HEK293T (cell line): Measurements from ENCODE around the gene LMAN2.

Source experiments
- CTCF ChIA-PET: fragments of 350-600 bp; formaldehyde crosslinking; extraction: SDS; loops from one replicate; lab custom pipeline; 2021; ENCODE audit warnings: antibody characterized with exemption, inconsistent platforms; lab: Yijun Ruan, JAX
- POLR2A ChIA-PET: fragments of 350-600 bp; formaldehyde crosslinking; extraction: SDS; loops from one replicate; lab custom pipeline; 2020; ENCODE audit warnings: antibody characterized with exemption, inconsistent platforms; lab: Yijun Ruan, JAX
- DNase-seq: peaks from one replicate; pipeline ENCODE4 v3.0.0; 2012; ENCODE audit warnings: mixed read lengths; ENCODE audit errors: extremely low spot score
- ARNT ChIP-seq: fragments of 450-650 bp; IDR thresholded peaks from 2 replicates; pipeline ENCODE4 v1.6.1; 2017; ENCODE audit warnings: mild to moderate bottlenecking
- BHLHE40 ChIP-seq: fragments of 450-650 bp; IDR thresholded peaks from 2 replicates; pipeline ENCODE4 v1.6.1; 2016; ENCODE audit warnings: mild to moderate bottlenecking, moderate library complexity, borderline replicate concordance
- CTBP1 ChIP-seq: fragments of 450-650 bp; IDR thresholded peaks from 2 replicates; pipeline ENCODE4 v1.6.1; 2016; ENCODE audit warnings: borderline replicate concordance
- ELF4 ChIP-seq: fragments of 450-650 bp; IDR thresholded peaks from 2 replicates; pipeline ENCODE4 v1.6.1; 2017; ENCODE audit warnings: antibody characterized with exemption
- FOXA1 ChIP-seq: fragments of 450-650 bp; IDR thresholded peaks from 2 replicates; pipeline ENCODE4 v1.6.1; 2016; ENCODE audit warnings: mild to moderate bottlenecking
- FOXK2 ChIP-seq: fragments of 450-650 bp; IDR thresholded peaks from 2 replicates; pipeline ENCODE4 v1.6.1; 2016; ENCODE audit warnings: mild to moderate bottlenecking
- FOXM1 ChIP-seq: fragments of 450-650 bp; IDR thresholded peaks from 2 replicates; pipeline ENCODE4 v1.6.1; 2017; ENCODE audit warnings: mild to moderate bottlenecking, borderline replicate concordance
- HDGF ChIP-seq: fragments of 450-650 bp; IDR thresholded peaks from 2 replicates; pipeline ENCODE4 v1.6.1; 2017; ENCODE audit warnings: antibody characterized with exemption, borderline replicate concordance
- L3MBTL2 ChIP-seq: fragments of 450-650 bp; conservative IDR thresholded peaks from 2 replicates; pipeline ENCODE4 v1.6.1; 2016; ENCODE audit warnings: mild to moderate bottlenecking
- LEF1 ChIP-seq: fragments of 450-650 bp; IDR thresholded peaks from 2 replicates; pipeline ENCODE4 v1.6.1; 2017; ENCODE audit warnings: mild to moderate bottlenecking, borderline replicate concordance
- NFRKB ChIP-seq: fragments of 450-650 bp; IDR thresholded peaks from 2 replicates; pipeline ENCODE4 v1.6.1; 2016; ENCODE audit warnings: mild to moderate bottlenecking, moderate library complexity
- SP1 ChIP-seq: fragments of 450-650 bp; IDR thresholded peaks from 2 replicates; pipeline ENCODE4 v1.6.1; 2017
- SUZ12 ChIP-seq: fragments of 450-650 bp; IDR thresholded peaks from 2 replicates; pipeline ENCODE4 v1.6.1; 2016; ENCODE audit warnings: mild to moderate bottlenecking
- TARDBP ChIP-seq: fragments of 450-650 bp; IDR thresholded peaks from 2 replicates; pipeline ENCODE4 v1.6.1; 2016
- ZNF384 ChIP-seq: fragments of 450-650 bp; IDR thresholded peaks from 2 replicates; pipeline ENCODE4 v1.6.1; 2016
- TF ChIP-seq, protein P1 (sequence below): fragments of 450-650 bp; IDR thresholded peaks from 2 replicates; pipeline ENCODE4 v1.6.1; 2016

The LMAN2 gene

DNA sequence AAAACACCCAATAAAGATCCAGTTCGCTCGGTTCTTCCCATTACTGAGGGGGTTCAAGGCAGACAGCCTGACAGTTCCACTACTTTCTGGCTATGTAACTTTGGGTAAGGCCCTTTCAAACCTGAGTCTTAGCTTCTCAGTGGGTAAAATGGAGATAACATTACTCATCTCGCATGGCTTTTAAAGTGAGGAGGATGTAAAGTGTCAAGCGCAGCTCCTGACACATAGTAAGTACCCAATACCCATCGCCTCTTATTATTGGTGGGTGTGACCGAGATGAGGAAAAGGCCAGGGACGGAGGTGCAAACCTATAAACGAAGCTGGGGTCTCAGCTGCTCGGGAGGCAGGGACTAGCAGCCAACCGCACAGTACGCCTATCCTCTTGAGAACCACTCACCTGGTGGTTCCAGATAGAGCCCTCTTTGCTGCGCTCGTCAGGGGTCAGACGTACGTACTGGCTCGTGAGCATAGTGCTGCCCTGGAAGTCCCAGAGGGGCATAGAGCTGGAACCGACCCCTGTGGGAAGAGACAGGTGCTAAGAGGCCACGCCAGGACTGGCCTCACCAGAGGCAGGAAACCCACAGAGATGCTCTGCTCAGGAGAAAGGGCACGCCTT lies 584 bp downstream of the LMAN2 start:
- CTCF ChIA-PET = interaction anchor here (0.8 to 1.6 kb wide), 4 partner anchors 9 to 41 kb away, joined by 3 to 5 read pairs (median 4); no protein-coding TSS in a partner anchor
- POLR2A ChIA-PET = interaction anchor here (0.7 to 4.2 kb wide), 15 partner anchors 9 to 104 kb away, joined by 3 to 42 read pairs (median 6); partner anchors contain the start of gene GRK6
- TF ChIP-seq, protein P1, sequence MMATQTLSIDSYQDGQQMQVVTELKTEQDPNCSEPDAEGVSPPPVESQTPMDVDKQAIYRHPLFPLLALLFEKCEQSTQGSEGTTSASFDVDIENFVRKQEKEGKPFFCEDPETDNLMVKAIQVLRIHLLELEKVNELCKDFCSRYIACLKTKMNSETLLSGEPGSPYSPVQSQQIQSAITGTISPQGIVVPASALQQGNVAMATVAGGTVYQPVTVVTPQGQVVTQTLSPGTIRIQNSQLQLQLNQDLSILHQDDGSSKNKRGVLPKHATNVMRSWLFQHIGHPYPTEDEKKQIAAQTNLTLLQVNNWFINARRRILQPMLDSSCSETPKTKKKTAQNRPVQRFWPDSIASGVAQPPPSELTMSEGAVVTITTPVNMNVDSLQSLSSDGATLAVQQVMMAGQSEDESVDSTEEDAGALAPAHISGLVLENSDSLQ = no peak
- TF ChIP-seq FOXA1 (no peak), ARNT (no peak), CTBP1 (no peak), BHLHE40 (no peak), ZNF384 (no peak), L3MBTL2 (no peak), HDGF (no peak), NFRKB (no peak), FOXM1 (no peak), SP1 (no peak), LEF1 (no peak), FOXK2 (no peak), SUZ12 (no peak), TARDBP (no peak), ELF4 (no peak)
- peak; percentile 37 for DNase-seq

DNA sequence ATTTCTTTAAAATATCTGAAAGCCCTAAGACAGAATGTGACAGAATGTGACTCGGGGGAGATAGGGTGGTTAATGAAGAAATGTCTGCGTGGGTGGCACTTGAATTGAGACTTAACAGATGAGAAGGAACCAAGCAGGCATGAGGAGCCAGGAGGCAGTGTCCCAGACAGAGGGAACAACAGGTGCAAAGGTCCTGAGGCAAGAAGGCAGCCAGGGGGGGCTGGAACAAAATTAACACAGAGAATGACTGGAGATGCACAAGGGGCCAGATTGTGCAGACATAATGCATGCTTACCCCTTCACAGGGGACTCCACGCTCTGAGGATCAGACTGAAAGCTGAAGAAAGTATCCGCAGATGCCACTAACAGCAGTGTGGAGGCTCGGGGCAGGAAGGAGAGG lies 1.7 kb downstream of the LMAN2 start:
- no peak for DNase-seq
- CTCF ChIA-PET = no interaction called here
- no peak for TF ChIP-seq FOXA1
- no peak for TF ChIP-seq CTBP1
- TF ChIP-seq FOXK2 = no peak
- TF ChIP-seq ARNT = no peak
- no peak for TF ChIP-seq SP1
- TF ChIP-seq ELF4 = no peak
- TF ChIP-seq NFRKB = no peak
- TF ChIP-seq LEF1 = no peak
- TF ChIP-seq FOXM1 = no peak
- TF ChIP-seq L3MBTL2 = no peak
- no peak for TF ChIP-seq ZNF384
- no peak for TF ChIP-seq SUZ12
- no peak for TF ChIP-seq BHLHE40
- TF ChIP-seq HDGF = no peak
- TF ChIP-seq TARDBP = no peak
- TF ChIP-seq, protein P1 = no peak
- POLR2A ChIA-PET = interaction anchor here (0.6 to 3.8 kb wide), 3 partner anchors 11 to 328 kb away, joined by 3 to 42 read pairs (median 3); no protein-coding TSS in a partner anchor

DNA sequence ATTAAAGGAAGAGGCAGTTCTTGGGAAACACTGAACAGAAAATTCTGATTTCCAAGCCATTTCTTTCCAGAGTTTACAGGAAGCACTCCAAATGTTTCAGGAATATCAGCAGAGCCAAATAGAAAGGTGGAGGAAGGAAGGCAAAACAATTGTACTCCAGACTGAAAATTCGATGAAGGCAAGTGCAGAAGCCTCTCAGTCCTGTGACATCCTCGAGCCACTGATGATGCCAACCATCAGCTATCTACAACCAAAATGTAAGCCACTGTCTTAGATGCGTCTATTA lies 2.2 kb downstream of the LMAN2 start:
- POLR2A ChIA-PET = interaction anchor here (0.9 kb wide), 1 partner anchor 18 kb away, joined by 3 read pairs; no protein-coding TSS in a partner anchor
- TF ChIP-seq SUZ12 = no peak
- TF ChIP-seq HDGF = no peak
- TF ChIP-seq L3MBTL2 = no peak
- TF ChIP-seq CTBP1 = no peak
- TF ChIP-seq, protein P1 = no peak
- TF ChIP-seq FOXA1 = no peak
- TF ChIP-seq TARDBP = no peak
- TF ChIP-seq LEF1 = no peak
- TF ChIP-seq FOXM1 = no peak
- no peak for TF ChIP-seq ARNT
- TF ChIP-seq FOXK2 = no peak
- TF ChIP-seq ZNF384 = no peak
- no peak for TF ChIP-seq BHLHE40
- no peak for DNase-seq
- CTCF ChIA-PET = no interaction called here

DNA sequence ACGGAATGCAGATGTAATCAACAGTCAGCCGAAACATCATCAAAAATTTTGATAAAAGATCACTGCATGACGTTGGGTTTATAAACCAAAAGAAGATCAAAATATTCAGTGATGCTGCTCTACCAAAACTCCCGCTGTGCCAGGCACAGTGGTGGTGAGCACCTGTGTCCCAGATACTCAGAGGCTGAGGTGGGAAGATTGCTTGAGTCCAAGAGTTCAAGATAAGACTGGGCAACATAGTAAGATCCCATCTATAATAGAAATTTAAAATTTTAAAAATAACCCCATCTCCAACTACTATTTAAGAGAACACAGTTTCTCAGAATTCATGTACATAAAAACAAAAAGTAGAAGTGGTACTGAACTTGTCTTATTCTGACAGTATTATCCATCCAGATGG lies 3.8 kb downstream of the LMAN2 start:
- CTCF ChIA-PET = no interaction called here
- TF ChIP-seq ELF4 = no peak
- TF ChIP-seq SUZ12 = no peak
- TF ChIP-seq BHLHE40 = no peak
- TF ChIP-seq NFRKB = no peak
- no peak for TF ChIP-seq L3MBTL2
- no peak for TF ChIP-seq ARNT
- TF ChIP-seq, protein P1 = no peak
- no peak for TF ChIP-seq HDGF
- no peak for TF ChIP-seq LEF1
- TF ChIP-seq SP1 = no peak
- TF ChIP-seq CTBP1 = no peak
- no peak for TF ChIP-seq FOXA1
- no peak for TF ChIP-seq FOXK2
- no peak for TF ChIP-seq TARDBP
- no peak for TF ChIP-seq ZNF384

DNA sequence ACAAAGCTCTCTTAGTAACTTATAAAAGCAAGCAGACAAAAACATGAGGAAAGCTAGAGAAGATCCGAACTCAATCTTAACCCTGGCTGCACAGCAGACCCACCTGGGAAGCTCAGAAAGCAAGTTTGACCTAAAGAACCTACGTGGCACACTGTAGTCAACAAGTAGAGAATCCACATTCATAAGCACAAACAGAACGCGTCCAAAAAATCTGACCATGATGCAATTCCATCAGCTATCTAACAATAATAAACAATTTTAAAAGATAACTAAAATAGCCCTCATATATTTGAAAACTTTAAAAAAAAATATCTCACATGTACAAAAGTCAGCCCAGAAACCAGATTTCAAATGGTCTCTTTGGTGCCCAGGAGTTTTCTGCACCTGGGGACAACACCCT lies 4.6 kb downstream of the LMAN2 start:
- DNase-seq = no peak
- POLR2A ChIA-PET = no interaction called here
- TF ChIP-seq FOXM1 (no peak), L3MBTL2 (no peak), ZNF384 (no peak), TARDBP (no peak), NFRKB (no peak), ELF4 (no peak), HDGF (no peak), BHLHE40 (no peak), ARNT (no peak), FOXK2 (no peak), SP1 (no peak), FOXA1 (no peak), LEF1 (no peak), SUZ12 (no peak), CTBP1 (no peak)
- TF ChIP-seq, protein P1 = no peak
- CTCF ChIA-PET = interaction anchor here (1.1 kb wide), 1 partner anchor 37 kb away, joined by 3 read pairs; no protein-coding TSS in a partner anchor

More for the DNA sequence above, 3.8 kb downstream of the LMAN2 start:
- POLR2A ChIA-PET = no interaction called here
- DNase-seq = no peak
